ENCODE measurements around the gene PI4KA.
"Not testable (repeated sequence)": the region's sequence is repeated elsewhere in the genome, so short reads cannot be mapped to it uniquely, and the experiment has no call there.

Gene PI4KA

DNA sequence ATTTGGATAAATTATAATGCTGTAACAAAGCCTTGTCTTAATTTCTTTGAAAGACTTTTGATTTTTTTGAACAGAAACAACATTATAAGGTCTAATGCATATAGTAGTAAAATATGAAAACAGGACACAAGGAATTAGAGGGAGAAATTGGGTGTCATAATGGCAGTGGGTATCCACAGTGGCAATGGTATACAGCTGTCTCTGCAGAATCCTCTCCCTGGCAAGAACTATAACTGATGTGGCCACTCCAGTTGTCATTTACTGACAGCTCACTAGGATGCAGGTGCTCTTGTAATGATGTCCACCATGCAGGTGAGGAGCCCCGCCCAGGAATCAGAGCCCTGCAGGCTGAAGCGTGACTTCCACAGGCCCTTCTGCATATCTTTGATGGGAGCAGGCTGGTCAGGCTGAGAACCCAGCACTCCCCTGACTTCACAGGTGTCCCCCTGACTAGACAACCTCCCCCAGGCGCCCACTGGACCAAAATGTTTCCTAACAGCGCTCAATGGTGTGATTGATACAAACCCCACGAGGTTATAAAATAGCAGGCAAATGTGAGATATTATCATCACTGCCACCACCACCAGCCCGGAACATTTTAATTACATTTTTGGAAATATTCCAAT, 117.5 kb downstream of the PI4KA start:
- no peak overlapping the region for H3K4me3 ChIP-seq (ENCODE audit: low read depth, low read length)
- H3K36me3 ChIP-seq = peaks cover 43% of the 10 kb centered on the region
- no peaks in the 10 kb centered on the region for H3K9me3 ChIP-seq
- TF ChIP-seq, protein P1, sequence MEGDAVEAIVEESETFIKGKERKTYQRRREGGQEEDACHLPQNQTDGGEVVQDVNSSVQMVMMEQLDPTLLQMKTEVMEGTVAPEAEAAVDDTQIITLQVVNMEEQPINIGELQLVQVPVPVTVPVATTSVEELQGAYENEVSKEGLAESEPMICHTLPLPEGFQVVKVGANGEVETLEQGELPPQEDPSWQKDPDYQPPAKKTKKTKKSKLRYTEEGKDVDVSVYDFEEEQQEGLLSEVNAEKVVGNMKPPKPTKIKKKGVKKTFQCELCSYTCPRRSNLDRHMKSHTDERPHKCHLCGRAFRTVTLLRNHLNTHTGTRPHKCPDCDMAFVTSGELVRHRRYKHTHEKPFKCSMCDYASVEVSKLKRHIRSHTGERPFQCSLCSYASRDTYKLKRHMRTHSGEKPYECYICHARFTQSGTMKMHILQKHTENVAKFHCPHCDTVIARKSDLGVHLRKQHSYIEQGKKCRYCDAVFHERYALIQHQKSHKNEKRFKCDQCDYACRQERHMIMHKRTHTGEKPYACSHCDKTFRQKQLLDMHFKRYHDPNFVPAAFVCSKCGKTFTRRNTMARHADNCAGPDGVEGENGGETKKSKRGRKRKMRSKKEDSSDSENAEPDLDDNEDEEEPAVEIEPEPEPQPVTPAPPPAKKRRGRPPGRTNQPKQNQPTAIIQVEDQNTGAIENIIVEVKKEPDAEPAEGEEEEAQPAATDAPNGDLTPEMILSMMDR (IDR thresholded peaks at IDR 0.05; ENCODE audit: low read depth, low read length) = no peak
- DNase-seq = no peak
- H3K4me1 ChIP-seq = peaks cover 4% of the 10 kb centered on the region
- H3K27me3 ChIP-seq = no peaks in the 10 kb centered on the region

DNA sequence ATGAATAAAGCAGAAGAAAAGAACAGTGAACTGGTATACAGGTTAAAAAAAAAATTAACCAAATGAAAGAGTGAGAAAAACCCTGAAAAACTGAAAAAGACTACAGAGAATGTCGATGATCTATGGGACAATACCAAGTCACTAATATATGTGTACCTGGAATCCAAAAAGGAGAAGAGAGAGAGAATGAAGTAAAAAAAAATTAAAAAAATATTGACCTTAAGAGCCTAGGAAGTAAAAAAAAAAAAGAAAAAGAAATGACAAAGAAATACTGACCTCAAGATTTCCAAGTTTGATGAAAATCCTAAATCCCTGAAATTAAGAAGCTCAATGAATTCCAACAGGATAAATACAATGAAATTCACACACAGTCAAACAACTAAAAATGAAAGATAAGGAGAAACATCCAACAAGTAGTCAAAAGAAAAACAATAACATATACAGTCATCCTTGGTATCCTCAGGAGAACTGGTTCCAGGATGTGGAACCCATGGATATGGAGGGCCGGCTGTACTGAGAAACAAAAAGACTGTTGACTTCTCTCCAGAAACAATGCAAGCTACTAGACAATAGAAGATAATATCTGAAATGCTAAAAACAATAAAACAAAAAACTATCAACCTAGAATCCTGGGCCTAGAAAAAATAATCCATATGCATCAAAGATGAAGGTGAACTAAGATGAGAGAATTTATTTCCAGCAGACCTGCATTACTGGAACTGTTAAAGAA, 118.2 kb downstream of the PI4KA start:
- TF ChIP-seq, protein P1 (IDR thresholded peaks at IDR 0.05; ENCODE audit: low read depth, low read length) = no peak
- Histone ChIP-seq H3K36me3 (peaks cover 40% of the 10 kb centered on the region), H3K4me3 (ENCODE audit: low read depth, low read length) (no peak overlapping the region), H3K4me1 (peaks cover 4% of the 10 kb centered on the region), H3K27me3 (no peaks in the 10 kb centered on the region), H3K9me3 (no peaks in the 10 kb centered on the region)
- DNase-seq = no peak

GRCh38 chr22:20738394-20739089, 120.1 kb downstream of the PI4KA start:
- Histone ChIP-seq H3K9me3 (no peaks in the 10 kb centered on the region), H3K36me3 (peaks cover 30% of the 10 kb centered on the region), H3K4me3 (ENCODE audit: low read depth, low read length) (no peak overlapping the region), H3K4me1 (peaks cover 4% of the 10 kb centered on the region), H3K27me3 (no peaks in the 10 kb centered on the region)
- no peak for DNase-seq
- TF ChIP-seq, protein P1 (IDR thresholded peaks at IDR 0.05; ENCODE audit: low read depth, low read length) = no peak

- not testable (repeated sequence) for H3K4me3 ChIP-seq (ENCODE audit: low read depth, low read length); H3K27me3 ChIP-seq; H3K9me3 ChIP-seq; H3K4me1 ChIP-seq; DNase-seq
- peaks cover 23% of the 10 kb centered on the region for H3K36me3 ChIP-seq
Observed at GRCh38 chr22:20736891-20737290, 121.7 kb downstream of the PI4KA start.

DNA sequence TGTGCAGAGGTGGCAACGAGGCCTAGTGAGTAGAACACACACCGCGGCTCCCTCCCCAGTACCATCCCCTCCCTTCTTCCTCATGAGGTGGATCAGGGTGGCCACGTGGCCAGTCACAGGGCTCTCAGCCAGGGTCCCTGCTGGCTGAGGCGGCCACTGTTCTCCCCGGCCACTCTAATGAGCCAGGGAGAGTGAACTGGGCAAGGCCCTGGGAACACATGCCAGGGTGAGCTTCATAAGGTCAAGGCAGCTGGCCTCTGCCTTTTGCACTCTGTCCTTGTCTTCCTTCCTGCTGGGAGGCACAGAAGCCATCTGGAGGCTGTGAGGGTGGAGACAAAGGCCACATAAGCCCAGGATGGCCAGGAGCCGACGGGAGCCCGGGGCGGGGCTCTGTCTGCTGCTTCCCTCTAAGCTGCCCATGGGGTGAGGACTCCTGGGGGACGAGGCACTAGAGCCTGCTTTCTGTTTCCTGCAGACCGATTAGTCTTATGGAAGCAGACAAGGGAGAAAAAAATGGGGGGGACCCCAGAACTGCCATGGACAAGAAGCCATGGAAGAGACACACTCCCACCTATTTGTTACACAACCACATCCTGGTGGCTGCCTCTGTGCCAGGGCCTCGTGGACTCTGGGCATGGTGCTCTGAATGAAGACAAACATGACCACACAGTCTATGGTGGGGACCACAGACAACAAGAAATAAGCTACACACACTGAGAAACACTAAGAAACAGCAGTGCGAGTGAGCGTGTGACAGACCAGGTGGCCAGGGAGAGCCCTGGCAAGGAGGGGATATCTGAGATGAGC, 123.1 kb downstream of the PI4KA start:
- H3K9me3 ChIP-seq; H3K27me3 ChIP-seq; H3K4me1 ChIP-seq; H3K4me3 ChIP-seq (ENCODE audit: low read depth, low read length); DNase-seq: not testable (repeated sequence)
- peaks cover 15% of the 10 kb centered on the region for H3K36me3 ChIP-seq

GRCh38 chr22:20732431-20732830, 126.2 kb downstream of the PI4KA start:
- not testable (repeated sequence) for H3K4me3 ChIP-seq (ENCODE audit: low read depth, low read length); DNase-seq; H3K4me1 ChIP-seq; H3K27me3 ChIP-seq; H3K9me3 ChIP-seq
- peaks cover 25% of the 10 kb centered on the region for H3K36me3 ChIP-seq

DNA sequence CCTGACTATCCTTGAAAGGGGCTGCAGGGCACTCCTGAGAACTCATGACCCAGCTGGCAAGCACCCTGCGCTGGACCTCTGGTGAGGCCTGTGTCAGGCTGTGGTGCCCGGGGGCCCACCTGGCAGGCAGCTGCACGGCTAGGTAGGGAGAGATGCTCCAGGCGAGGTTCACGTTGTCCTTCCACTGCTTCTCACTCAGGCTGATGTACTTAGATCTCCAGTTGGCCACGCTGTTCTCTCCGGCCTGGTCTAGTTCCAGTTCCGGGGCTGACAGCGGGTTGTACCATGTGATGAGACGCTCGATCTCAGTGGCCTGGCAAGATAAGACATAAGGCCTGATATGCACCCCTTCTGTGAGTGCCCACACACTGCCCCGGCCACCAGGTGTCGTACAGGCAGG, 129.4 kb downstream of the PI4KA start:
- TF ChIP-seq, protein P1 (IDR thresholded peaks at IDR 0.05; ENCODE audit: low read depth, low read length) = no peak

More for the DNA sequence above, 129.4 kb downstream of the PI4KA start:
- Histone ChIP-seq H3K4me1 (no peaks in the 10 kb centered on the region), H3K36me3 (peaks cover 44% of the 10 kb centered on the region), H3K4me3 (ENCODE audit: low read depth, low read length) (no peak overlapping the region), H3K27me3 (no peaks in the 10 kb centered on the region), H3K9me3 (no peaks in the 10 kb centered on the region)
- DNase-seq = no peak
